T-helper 9 cell (primary cell): ENCODE results near the gene HIP1R.
"Not testable (repeated sequence)": the region's sequence is repeated elsewhere in the genome, so short reads cannot be mapped to it uniquely, and the experiment has no call there.

Experiments used
- DNase-seq: peaks from one replicate; pipeline ENCODE4 v3.0.0-alpha.2; 2020

The HIP1R gene

GRCh38 chr12:122894193-122895121, 59.2 kb downstream of the HIP1R start:
- DNase-seq: peak; percentile 15

- no peak for DNase-seq
Measured at GRCh38 chr12:122895320-122895703, 60.1 kb downstream of the HIP1R start.

- DNase-seq: peak; percentile 87
Measured at GRCh38 chr12:122895704-122896636, 60.7 kb downstream of the HIP1R start, which contains the start of gene VPS37B. Gene VPS37B, minus strand, starts transcription at chr12:122896124. Its CDS starts 62 bp downstream, at chr12:122896062.

- no peak for DNase-seq
Measured at GRCh38 chr12:122896662-122897061, 61.4 kb downstream of the HIP1R start.

GRCh38 chr12:122899887-122900286, 64.6 kb downstream of the HIP1R start:
- DNase-seq: no peak

- DNase-seq: no peak
Measured at GRCh38 chr12:122902854-122903692, 67.8 kb downstream of the HIP1R start.

GRCh38 chr12:122903693-122904034, 68.4 kb downstream of the HIP1R start:
- no peak for DNase-seq

GRCh38 chr12:122905258-122905657, 70.0 kb downstream of the HIP1R start:
- not testable (repeated sequence) for DNase-seq

- no peak for DNase-seq
Measured at GRCh38 chr12:122908915-122909314, 73.7 kb downstream of the HIP1R start.

- no peak for DNase-seq
Measured at GRCh38 chr12:122909442-122910288, 74.4 kb downstream of the HIP1R start.
